Iris pigment epithelial cell (primary cell): ENCODE data around the gene MATN1.

Experiments used
- DNase-seq: peaks from one replicate; pipeline ENCODE4 v3.0.0-alpha.2; 2011; ENCODE audit warnings: low read depth

Gene MATN1

DNA sequence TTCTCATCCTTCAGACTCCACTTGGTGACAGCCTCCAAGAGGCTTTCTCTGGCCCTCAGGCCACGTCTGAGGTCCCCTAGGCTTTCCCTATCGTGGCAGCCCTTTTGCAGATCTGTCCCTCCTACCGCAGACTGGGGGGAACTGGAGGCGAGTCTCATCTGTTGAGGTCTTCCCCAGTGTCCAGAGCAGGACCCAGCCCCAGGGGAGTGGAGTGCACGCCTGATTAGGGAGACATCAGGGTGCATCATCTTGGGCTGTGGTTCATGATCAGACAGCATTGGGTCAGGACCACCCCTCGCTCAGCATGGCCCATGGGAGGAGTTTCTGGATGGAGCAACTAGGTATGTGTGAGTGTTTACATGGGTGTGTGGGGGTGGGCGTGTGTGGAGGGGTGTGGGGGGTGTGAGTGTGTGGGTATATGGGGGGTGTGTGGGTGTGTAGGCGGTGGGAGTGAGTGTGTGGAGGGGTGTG lies 8.5 kb upstream of the MATN1 start:
- DNase-seq = no peak

DNA sequence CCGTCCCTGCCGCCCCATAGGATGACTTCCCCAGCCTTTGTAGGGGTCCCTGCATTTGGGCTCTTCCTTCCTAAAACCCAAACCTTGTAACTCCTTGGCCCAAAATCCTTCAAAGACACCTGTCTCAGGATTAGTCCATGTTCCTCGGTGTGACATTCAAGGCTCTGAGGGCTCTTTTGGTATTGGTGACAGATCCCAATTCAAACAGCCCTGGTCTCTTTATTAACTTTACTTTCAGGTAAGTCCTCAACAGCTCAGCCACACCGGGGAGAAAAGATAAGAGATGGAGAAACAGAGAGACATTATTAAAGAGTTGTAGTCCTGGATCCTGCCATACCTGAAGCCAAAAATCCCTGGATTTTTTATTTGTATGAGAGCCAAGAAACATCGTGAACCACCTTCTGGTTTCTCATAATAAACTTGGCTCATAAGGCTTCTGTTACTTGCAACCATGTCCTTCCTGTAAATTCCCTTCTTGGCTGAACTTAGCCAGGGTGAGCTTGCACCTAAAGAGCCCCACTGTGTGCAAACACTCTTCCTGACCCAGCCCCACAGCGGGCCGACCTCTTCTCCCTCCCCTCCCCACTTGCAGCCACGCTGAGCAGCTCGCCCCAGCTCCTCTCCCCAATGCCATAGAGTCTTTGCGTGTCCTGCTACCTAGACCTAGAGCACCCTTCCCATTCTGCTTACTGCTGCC lies 7.9 kb upstream of the MATN1 start:
- no peak for DNase-seq

DNA sequence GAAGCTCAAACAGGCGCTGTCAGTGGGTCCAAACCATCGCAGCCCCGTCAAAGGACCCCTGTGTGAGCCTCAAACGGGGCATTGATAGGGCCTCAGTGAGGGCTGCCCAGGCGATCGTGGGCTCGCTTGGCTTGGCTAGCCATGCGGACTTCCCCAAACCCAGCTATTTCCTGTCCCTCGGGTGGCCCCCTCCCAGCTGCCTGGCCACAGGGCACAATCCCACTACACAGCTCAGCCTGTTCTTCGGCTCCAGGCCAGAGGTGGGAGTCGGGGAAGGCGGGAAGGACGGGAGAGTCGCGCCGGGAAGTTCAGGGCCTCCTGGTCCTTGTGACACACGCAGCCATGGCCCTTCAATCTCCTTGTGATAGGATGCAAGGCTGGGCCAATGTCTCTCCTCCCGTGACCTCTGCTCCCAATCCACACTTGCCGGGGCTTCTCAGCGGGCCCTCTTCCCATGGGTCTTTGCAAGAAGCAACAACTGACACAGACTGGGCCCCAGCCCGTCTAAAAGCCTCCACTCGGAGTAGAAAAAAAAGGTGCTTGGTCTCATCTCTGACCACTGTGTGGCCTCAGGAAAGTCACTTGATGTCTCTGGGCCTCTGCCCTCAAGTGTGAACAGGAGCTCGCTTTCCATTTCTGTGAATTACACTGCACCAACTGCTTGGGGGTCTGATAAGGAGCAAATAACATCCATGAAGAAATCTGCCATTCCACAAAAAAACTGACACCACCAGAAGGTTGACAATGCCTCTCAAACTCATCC lies 7.1 kb upstream of the MATN1 start:
- no peak for DNase-seq

DNA sequence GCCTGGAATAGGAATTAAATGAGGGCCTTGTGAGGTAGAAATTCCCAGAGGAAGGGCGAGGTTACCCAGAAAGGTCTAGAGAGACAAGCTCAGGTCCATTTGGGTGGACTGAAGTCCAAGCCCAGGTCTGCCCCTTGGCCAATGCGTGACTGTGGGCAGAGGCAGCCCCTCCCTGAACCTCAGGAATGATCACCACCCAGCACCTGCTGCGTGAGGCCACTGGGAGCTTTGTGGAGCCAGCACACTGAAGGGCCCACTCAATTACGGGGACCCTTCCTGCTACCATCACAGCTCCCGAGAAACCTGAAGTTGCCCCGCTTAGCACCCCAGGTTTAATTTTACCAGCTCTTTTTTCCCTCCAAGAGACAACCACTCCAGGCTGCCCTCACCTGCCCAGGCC lies 6.5 kb upstream of the MATN1 start:
- DNase-seq = no peak

DNA sequence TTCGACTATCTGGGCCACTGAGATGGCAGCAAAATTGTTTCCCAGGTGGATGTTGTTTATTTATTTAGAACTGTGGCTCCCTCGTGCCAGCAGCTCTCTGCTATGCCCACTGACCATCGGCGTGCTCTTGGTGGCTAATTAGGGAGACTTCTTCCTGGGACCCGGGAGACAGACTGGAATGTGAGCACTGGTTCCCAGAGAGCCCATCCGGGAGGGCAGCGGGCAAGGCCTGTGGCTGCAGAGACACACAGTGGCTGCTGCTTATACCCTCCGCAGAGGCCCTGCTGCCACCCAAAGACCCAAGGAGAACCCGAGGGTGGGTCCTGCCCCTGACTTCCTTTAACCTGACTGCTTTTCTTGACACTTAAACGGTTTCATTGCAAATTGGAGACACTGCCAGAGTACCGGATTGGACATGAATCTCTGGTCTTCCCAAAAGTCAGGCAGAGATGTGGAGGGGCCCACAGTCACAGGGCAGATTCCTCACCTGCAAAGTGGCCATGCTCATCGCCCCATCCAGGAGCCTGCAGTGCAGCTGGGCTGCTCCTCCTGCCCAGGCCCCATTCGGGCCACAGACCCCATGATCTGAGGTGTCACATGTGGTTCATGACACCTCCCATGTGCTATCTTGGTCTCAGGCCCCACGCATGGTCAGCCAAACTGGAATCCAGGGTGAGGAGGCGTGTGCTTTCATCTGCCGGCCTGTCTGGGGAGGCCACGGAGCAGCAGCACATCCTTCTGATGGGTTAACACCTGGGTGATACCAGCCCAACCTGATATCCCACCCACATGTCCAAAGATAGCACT lies 5.7 kb upstream of the MATN1 start:
- no peak for DNase-seq

DNA sequence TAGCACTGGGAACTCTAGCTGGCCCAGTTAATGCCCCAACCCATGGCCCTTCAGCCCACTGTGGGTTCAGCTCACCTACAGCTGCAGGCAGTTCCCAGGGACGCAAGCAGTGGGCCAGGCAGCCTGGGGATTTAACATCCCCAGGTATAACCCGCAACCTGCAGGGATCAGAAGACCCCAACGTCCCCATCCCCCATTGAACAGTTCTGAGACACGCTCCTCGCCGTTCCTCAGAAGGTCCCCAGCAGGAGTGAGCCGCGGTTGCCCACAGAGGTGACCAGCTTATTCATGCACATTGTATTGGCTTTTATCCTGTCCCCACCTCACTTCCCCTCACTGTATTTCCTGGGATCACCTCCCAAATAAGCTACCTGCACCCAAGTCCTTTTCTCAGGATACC lies 5.0 kb upstream of the MATN1 start:
- no peak for DNase-seq

DNA sequence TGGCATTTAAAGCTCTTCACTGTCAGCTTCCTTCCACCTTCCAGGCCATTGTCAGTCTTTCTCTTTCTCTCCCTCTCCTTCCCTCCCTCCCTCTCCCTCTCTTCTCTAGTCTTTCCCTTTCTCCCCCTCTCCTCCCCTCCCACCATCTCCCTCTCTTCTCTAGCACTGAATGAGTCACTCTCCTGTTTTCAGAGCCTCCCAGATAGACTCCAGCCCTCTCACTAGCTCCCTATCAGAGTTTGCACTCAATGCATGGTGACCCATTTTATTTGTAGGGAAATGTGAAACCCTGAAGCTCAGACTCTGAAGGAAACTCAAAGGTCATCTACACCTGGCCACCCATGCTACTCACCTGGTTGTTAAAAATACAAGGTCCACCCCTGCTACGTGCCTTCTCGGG lies 4.4 kb upstream of the MATN1 start:
- DNase-seq = peak; percentile 62

DNA sequence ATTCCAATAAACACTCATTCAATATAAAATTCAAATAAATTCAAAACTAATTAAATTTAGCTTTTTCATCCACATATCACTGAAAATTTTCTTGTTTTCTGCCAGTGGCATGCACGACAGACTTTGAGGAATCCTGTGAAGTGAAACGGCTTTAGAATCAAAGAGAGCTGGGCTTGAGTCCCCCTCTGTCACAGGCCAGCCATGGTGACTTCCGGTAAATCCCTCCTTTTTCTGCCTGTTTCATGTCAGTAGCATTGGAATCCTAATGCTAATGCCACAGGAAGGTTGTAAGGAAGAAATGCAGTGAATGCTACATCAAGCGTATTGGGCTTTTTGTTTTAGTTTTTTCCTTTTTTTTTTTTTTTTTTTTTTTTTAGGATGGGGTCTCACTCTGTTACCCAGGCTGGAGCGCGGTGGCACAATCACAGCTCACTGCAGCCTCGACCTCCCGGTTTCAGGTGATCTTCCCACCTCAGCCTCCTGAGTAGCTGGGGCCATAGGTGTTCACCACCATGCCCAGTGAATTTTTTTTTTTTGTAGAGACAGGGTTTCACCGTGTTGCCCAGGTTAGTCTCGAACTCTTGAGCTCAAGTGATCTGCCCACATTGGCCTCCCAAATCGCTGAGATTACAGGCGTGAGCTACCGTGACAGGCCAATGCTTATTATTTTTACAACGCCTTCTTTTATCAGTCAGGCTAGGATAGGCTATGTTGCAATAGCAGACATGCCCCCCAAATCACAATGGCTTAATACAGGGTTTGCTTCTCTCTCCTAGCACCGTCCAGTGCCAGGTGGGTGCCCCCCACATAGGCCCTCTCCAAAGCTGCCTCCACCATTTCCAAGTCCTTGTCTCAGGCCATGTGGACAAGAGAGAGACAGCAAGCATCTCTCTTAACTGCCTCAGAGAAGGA lies 3.6 kb upstream of the MATN1 start:
- no peak for DNase-seq

DNA sequence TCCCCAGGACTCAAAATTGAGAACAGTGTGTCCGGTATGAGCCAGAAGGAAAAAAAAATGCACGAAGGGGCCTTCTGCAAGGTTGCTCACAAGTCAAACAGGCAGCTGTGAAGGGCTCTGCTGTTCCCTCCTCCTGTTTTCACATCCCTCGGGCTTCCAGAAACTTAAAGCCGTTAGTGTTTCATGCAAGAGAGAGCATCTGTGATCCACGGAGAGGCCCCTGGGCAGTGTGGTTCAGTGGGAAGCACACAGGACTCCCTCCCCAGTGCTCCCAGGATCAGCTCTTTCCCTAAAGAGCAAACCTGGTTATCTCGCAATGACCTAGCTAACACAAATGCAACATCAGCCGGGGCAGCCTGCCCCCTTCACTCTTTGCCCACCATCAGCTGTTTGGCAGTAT lies 2.9 kb upstream of the MATN1 start:
- no peak for DNase-seq

DNA sequence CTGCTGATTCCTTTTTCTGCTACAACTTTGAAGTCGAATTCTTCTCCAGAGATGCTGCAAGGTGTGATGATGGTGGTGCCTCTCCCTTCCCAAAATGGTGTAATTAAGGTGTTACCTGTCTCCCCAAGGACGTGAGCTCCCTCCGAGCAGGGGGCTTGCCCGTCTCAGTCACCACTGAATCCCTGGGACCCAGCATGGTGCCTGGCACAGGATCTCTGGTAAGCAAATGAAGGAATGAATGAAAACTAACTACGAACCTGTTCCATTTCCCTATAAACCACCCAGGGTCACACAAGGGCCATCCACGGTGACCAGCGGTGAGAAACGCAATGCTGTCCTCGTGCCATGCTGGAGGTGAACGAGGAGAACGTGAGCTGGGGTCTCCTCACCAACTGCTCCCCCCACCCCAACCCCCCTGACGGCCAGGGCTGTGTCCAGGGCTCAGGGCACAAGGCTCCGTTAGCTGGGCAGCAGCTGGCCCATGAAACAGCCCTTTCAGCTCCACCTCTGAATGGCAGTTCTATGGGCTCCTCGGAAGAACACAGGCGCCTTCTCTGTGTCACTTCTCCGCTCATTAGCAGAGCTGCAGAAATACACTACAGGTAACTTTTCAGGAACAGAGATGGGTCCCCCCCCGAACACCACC lies 2.2 kb upstream of the MATN1 start:
- no peak for DNase-seq

DNA sequence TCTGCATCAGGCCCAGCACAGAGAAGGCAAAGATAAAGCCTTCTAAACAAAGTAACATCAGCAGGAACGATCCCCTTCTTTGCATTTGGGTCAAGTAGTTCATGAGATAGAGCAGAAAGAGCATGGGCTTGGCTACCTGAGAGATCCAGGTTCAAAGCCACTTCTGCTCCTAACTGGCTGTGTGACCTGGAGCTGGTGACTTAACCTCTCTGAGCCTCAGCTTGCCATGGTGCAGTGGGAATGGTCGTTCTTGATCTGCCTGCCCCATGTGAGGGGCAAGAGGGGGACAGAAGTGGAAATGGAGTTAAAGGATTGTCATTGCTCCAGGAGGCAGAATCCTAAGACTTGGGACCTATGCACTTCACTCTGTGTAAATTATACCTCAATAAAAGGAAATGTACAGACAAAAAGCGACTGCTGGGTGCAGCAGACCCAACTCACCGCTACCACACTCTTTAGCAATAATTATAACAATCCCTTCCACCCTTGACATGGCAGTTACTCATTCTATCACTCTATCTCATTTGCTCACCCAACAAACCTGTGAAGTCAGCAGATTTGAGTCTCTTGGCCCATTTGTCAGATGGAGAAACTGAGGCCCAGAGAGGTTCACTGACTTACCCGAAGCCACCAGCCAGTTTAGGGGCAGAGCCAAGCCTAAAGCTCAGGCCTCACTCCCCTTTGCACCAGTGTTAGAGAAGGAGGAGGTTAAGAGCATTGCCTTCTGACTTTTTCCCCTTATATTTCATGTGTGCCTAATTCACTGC lies 1.5 kb upstream of the MATN1 start:
- DNase-seq = no peak

DNA sequence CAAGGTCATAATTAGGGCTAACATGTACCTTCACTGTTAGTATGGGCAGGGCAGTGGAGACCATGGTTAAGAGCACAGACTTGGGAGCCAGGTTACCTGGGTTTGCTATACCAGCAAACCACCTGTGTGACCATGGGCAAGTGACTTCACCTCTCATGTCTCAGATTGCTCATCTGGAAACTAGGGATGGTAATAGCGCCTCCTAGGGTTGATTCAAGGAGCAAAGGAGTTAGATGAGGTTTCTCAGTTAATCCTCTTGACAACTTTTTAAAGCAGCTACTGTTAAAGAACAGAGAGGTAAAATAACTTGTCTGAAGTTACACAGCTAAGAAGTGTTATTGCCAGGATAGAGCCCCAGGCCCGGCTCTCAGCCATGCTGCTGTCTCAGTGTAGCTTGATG lies 790 bp upstream of the MATN1 start:
- DNase-seq = no peak

DNA sequence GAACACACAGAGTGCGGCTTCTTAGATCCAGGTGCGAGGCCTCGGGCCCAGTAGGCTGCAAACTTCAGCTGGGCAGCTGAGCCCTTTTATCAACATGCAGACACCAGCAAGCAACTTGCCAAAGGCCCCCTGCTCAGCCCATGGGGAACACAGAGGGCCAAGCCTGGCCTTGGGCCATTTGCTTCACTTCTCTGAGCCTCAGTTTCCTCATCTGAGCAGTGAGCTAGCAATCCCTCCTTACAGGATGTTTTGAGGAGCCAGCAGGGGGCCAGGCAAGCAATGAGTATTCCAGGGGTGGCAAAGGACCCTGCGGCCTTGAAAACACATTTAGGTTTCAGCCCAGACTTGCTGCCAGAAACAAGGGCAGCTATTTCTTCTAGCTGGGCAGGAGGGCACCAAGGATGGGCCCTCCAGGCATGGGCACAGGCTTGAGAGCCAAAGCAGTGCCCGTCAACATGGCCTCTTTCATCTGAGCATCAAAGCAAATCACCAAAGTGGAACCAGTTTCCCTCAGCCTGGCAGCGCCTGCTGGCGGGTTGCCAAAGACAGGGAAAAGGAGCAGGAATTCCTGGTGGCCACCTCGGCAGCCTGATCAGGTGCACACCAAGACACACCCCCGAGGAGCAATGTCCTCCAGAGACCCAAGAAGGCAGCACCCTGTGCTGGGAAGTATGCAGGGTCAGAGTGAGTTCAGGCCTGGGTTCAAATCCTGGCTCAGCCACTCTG lies 1.4 kb downstream of the MATN1 start:
- no peak for DNase-seq

DNA sequence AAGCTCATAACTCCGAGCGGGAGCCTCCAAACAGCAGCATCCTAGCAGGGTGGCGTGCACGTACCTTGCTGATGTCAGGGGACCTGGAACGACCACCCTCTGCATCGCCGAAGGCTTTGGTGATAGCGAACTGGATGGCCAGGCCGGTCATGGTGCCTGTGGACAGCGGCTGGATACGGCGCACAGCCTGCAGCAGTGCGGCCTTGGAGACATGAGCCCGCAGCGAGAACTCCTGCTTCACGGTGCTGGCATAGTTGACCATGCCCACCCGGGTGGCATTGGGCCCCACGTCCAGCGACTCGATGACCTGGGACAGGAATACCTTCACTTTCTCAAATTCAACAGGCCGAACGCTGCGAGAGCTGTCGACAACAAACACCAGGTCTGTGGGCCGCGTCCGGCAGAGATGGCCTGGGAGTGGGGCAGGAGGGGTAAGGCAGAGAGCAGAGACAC lies 2.0 kb downstream of the MATN1 start:
- no peak for DNase-seq

DNA sequence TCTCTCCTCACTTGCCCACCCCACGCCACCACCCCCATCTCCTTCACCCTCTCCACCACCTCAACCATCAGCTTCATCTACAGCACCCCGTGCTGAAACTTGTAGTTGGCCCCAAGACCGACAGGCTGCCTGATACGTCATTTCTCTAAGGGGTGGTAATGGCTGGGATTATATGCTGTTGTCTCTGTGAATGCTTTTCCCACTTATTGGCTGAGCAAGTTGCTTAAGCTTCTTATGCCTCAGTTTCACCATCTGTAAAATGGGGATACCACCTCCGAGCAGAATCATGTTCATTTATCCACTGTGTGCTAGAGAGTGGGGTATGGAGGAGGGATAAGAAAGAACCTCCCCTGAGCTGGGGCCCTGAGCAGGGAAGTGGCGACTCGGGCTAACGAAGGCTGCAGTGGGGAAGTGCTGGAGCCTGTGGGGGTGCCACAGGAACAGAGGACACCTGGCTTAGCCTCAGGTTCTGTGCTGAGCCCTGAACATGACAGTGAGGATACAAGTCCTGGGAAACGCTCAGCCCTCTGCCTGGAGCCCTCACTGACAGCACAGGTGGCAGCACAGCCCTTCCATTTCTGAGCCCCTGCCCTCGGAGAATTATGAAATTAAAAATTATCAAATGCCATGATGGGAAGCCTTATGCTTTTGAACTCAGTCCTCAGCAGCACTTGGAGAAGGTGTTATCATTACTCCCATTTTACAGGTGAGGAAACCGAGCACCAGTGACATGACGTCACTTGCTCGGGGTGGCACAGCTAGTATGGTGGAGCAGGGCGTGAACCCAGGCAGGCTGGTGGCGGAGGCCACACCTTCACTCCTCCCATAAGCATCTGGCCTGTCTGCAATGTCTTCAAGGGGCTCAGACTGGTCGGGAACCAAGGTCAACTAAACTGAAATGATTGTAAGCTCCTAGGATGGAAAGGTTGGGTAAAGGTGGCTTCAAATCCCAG lies 2.8 kb downstream of the MATN1 start:
- no peak for DNase-seq

DNA sequence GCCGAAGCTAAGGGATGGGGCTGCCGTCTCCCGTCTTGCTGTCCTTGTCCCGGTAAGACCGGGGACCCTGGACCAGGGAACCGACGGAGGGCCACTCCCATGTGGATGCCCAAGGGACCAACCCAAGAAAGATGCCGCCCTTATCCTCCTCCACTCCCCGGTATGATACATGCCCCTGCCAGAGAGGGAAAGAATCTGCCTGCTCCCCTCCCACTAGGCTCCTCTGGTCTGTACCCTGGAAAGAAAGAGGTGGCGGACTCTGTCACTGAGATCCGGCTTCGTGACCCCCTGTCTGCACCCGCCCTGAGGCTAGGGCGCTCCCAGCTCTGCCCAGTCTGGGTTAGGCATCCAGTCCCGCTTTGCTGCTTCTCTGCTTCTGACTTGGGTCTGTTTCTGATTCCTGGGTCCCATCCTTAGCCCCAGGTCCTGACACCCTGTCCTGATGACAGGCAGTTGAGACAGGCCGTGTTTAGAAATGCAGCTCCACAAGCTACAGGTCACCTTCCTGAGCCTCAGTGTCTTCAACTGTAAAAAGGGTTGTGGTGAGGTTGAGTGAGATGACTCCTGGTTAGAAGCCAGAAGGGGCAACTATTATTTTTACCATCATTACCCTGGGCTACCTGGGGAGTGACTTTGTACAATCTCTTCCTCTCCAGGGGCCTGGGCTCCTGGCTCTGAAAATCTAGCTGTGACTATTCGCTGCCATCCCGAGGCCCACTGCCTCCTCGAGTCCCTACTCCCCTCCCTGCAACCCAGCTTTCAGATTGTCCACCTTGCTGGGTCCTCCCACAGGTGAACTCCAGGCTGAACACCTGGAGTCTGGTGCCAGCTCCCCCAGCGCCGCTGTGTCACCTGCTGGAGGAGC lies 3.7 kb downstream of the MATN1 start:
- peak; percentile 35 for DNase-seq

DNA sequence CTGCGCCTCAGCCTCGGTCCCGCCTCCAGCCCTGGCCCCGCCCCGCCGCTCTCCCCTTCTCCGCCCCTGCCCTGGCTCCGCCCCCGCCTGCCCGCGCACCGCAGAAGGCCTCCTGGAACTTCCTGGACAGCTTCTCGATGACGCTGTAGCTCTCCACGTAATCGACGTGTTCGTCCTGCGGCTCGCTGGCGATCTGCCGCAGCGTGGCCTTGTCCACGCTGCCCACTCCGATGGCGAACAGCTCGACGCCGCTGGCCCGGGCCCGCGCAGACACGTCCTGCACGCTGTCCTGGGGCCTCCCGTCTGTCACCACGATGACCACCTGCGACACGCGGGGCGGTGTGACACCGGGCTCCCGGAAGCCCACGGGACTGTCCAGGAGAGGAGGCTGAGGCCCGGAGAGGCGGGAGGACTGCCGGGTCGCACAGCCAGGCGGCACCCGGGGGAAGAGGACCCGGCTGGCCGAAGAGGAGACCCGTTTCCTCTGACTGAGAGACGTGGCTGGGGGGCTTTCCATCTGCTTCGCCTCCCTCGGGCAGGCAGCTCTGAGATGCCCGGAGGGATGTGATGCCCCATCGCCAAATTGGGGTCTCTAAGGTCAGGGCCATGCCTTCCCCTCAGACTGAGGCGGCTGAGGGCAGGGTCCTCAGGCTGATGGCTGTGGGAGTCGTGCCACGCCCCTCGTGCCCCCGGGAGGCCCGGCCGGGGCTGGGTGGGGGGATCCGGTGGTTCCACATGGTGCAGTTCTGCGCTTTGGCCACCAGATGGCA lies 4.6 kb downstream of the MATN1 start:
- peak; percentile 98 for DNase-seq
